Stimulated activated CD4-positive, alpha-beta T cell treated with anti-CD3 and anti-CD28 coated beads, TNF-alpha, amount 100 ng/mL, for 4 hours (primary cell): Measurements from ENCODE around the gene RFT1.
"Not testable (repeated sequence)": the region's sequence is repeated elsewhere in the genome, so short reads cannot be mapped to it uniquely, and the experiment has no call there.

Experiments
- DNase-seq, 3 experiments: peaks; one replicate each; pipeline ENCODE4 v3.0.0-alpha.2; 2020; ENCODE audit warnings: low read depth in 3 of 3

RFT1 gene

DNA sequence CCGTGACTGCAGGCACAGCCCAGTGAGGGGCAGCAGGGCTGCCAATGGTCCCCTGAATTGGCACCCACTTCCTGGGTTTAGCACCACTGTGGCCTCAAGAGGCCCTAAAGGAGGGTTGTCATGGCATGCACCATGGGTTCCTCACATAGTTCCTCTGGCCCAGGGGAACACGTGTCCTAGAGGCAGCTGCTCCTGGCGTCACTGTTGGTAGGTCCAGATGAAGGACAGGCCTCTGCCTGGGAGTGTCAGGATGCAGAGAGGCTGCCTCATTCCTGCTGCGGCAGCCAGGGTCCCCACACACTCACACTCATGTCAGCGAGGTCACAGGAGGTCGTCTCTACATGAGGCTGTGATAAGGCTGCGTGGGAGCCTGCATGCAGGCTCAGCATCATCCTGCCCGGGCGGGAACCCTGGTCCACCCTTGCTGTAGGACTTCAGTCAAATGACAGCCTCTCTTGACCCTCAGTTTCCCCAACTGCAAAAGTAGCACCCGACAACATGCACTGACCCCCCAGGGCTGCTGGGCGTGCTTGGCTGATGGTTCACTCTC lies 58.3 kb downstream of the RFT1 start:
- DNase-seq = no peak

DNA sequence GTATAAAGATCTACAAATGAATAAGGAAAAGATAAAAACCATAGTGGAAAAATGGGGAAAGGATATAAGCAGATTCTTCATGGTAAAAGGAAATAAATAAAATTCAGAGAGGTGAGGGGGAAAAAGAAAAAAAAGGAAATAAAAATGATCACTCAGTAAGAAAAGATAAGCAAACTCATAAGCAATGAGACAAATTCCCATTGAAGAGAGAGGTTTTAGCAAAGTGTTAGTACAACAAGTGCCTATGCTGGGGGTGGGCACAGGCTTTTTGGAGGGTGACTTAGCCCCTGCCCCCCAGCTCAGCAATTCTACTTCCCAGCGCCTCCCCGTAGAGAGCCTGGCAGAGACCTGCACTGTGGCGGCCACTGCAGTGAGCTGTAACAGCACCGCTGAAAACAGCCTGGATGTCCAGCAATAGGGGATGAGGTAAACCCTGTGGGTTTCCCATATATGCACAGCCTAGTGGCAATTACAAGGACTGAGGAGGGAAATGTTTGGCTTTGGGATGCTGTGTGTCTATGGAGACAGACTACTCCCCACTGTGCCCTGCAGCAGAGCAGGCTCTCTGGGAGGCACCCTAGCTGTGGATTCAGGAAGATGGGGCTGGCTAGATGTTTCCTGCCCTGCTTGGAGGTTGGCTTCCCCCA lies 60.7 kb downstream of the RFT1 start:
- no peak for DNase-seq

DNA sequence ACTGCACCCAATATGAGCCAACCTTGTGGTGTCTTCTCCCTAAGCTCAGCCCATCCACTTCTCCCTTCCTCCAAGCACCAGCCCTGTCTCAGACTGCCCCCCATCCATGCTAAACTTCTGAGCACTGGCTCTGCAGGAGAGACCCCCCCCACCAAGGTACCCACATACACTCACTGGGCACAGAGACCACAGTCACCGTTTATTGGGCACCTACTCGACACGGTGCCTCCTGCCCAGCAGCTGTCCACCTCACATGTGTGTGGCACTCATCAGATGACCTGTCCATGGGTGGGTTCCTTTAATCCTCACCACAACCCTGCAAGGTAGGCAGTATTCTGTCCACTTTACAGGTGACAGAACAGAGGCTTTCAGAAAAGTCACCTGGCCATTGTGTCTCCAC lies 62.1 kb downstream of the RFT1 start:
- DNase-seq = no peak

DNA sequence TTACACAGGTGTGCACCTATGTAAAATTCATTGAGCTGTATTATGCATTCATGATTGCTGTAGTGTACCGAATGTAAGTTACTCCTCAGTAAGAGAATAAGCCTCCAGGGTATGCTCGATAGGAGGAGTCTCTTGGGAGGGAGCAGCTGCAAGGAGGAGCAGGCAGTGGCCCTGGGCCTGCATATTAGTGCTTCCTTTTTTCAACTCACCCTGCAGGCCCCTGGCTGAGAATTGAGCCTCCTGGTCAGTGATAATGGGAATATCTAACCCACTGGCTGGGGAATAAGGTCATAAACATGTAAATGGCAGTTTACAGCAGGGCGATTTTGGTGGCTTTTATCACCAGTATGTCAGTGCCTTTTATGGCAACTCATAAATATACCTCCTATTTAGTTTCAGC lies 62.7 kb downstream of the RFT1 start:
- DNase-seq = no peak

DNA sequence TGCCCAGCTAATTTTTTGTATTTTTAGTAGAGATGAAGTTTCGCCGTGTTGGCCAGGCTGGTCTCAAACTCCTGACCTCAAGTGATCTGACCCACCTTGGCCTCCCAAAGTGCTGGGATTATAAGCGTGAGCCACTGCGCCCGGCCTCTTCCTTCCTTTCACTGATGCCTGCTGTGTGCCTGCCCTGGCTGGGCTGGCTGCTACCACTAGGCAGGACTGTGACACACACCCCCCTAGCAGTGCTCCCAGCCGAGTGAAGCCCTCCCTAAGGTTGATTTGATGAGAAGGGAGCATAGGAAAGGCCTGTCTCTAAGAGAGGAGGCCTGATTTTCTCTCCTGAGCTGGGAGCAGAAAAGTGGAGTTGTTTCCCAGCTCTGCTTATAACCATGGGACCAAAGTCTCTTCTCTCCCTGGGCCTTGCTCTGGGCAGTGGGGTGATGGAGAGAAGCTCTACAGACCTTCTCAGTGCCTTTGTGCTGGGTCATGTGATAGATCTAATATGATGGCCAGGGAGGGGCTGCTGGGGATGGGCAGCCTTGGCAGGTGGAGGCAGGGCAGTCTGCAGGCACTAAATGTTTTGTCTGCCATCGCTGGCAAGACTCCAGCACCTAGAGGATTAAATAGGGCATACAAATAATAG lies 64.3 kb downstream of the RFT1 start:
- DNase-seq = no peak

DNA sequence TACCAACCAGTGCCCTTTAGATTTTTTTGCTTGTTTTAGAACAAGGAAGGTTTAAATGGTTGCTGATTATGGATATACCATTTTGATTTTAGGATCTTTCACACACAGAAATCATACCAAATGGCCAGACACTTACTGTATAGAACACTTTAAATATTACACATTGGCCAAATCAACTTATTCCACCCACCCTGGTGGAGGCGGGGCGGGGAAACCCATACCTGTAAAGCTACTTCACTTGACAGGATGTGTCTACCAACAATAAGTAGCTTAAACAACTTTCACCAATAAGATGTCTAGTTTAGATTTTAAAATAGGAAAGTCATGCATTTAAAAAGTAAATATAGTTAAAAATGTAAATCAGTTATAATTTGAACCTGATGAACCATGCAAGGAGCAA lies 67.3 kb downstream of the RFT1 start:
- DNase-seq = no peak

DNA sequence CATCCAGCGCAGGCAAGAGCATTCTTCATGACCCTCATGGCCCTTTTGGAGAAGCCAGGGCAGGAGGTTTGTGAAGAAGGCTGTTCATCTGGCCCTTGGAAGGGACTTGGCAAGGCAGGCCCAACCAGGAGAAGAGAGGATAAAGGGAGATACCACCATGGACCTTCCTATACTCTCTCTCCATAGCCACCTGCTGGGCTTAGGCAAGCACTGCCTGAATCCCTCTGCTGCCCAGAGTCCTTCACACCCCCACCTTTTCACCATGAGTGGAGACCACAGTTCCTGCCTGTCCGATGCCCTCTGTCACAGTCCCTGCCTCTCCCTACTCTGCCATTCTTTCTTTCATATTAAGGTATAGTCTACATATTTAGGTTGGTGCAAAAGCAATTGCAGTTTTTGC lies 73.8 kb downstream of the RFT1 start:
- no peak for DNase-seq

DNA sequence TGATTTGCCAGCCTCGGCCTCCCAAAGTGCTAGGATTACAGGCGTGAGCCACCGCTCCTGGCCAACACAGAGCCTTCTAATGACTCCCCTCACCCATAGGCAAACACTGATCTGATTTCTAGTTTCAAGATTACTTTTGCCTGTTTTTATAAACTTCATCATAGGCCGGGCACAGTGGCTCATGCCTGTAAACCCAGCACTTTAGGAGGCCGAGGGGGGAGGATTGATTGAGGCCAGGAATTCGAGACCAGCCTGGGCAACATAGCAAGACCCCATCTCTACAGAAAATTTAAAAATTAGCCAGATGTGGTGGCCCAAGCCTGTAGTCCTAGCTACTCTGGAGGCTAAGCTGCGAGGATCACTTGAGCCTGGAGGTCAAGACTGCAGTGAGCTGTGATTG lies 76.0 kb downstream of the RFT1 start:
- DNase-seq = not testable (repeated sequence)

DNA sequence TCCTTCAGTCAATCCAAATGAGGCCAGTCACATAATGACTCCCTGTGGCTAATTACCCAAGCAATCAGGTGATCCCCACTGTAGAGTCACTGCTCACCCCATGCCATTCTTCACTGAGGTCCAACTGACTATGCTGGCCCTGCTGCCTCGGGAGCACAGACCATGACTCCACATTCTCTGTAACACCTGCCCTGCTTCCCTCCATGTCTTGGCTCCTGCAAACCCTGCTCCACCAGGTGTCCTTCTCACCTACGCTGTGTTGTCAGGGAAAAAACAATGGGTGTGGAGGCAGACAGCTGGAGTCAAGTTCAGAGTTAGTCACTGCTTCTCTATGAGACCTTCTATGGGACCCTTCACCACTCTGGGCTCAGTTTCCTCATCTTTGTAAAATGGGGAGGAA lies 78.3 kb downstream of the RFT1 start:
- DNase-seq = no peak

DNA sequence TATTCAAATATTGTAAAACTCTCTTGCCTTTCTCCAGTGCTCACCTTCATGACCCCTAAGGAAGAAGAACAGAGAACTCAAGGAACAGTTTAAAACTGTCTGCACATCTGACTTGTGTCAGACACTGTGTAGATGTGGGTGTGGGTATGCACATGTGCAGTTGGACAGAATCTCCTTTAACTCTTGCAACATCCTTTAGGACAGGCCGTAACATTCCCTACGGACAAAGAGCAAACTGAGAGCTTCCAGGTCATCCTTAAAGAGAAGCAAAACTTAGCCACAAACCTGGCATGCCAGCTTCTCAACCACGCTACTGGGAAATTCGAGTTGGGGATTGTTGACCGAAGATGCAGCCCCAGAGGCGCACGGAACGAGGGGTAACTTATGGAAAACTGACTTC lies 80.2 kb downstream of the RFT1 start:
- no peak for DNase-seq

DNA sequence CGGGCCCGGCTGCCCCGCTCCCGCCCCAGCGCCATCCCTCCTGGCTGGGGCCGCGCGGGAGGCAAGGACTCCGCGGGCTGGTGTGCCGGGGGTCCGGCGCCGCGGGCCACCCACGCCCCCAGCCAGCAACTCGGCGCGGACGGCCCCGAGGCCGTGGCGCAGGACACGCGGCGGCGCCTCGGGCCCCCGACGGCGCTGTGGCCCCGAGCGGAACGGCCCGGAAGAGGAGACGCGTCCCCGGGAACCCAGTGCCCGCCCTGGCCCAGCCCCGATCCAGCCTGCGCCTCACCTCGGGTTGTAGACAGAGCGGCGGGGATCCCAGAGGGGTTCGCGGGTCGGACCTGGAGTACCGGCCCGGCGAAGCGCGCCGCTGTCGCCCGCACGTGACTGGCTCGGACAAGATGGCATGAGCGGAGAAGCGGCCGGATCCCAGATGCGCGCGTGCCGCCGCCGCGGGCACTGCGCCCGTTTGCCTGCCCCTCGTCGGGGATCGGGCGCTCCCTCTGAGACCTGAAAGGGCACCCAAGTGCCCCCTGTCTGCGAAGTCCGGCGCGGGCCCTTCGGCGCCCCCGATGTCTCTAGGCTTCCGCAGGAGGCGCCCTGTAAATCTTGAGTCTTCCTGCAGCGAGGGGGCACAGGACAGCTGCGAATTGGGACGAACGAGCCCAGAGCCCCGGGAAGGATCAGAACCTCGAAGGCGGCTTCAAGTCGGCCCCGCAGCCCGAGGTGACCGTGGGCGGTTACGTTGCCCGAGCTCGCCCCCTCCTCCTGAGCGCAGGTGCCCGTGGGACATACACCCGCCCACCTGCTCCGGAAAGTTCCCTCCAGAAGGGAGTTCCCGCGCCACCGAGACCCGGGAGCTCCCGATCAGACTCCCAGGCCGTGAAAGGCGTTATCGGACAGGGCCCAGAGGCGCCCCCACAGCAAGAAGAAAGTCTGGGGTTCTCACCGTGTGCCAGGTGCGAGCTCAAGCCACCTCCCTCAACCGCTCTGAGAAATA lies 83.8 kb downstream of the RFT1 start:
- DNase-seq = peak; percentile 43 to 45 (median 44)

DNA sequence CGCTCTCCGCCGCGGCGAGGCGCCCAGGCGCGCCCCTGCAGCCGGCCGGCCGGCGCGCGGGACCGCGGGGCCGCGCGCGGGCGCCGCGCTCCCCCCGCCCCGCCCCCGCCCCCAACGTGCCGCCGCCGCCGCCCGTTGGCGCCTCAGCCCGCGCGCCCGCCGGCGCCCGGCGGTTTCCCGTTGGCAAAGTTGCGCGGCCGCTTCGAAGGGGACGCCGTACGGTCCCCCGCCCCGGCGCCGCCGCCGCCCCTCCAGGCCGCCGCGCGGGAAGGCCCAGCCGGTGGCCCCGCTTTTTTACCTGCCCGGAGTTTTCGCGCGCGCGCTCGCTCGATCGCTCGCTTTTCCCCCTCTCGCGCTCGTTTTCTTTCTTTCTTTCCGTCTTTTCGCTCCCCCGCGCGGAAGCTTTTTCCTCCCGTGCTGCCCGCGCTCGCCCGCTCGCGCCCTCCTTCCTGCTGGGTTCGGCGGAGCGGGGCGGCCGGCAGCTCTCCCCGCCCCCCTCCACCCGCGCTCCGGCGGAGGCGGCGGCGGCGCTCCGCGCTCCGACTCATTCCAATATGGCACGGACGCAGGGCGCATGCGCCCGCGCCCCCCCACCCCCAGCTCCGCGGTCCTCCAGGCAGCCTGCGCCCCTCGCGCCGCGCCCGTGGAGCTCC lies 84.6 kb downstream of the RFT1 start, which contains the start of gene SFMBT1:
Gene SFMBT1 (minus strand): TSS at position 556 of the 653 bp plus-strand sequence. CDS start 76,945 bp downstream, outside the sequence.
- DNase-seq = peak; percentile 70 to 73 (median 72)

DNA sequence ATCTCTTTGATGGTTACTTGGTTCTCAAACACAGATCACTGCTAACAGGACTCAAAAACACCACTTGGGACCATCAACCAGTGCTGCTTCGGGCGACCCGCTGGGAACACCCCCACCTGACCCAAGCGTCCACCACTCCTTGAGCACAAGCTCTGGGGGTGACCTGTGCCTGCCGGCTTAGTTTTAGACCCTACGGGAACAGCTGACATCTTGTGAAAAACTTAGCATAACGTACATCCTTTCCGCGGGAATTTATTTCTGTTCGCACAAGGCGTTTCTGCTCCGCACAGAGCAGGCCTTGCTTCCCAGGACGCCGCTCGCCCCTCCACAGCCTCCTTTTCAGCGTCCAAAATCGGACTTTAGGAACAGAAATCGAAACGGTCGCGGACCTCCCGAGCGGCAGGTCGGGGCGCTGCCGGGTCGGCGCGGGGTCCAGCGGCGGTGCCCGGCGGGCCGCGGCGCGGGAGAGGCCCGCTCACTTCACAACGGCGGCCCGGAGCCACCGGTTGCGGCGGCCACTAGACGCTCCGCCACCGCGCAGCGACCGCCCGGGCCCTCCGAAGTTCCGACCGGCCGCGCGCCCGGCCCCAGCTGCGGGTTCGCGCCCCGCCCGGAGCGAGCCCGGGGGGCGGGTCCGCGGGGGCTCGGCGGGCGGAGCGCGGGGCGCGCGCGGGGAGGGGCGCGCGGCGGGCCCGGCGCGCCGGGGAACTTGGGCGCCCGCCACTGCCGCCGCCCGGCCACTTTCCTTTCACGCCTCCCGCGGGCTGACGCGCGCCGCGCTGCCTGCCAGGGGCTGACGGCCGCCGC lies 85.3 kb downstream of the RFT1 start:
- DNase-seq = peak; percentile 27 to 36 (median 31)

DNA sequence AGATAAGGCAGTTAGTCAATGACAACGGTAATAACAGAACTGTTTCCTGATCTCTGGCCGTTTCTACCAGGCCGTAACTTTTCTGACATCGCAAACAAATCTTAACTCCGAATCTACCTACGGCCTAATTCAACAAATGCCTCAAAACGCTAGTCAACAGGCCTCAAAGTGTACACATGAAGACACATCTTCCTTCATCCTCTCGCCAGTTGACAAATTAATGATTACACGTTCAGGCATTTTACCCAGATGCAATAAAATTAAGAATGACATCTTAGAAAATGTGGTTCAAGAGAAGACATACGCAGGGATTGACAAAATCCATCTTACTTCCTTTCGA lies 85.9 kb downstream of the RFT1 start:
- DNase-seq = no peak

DNA sequence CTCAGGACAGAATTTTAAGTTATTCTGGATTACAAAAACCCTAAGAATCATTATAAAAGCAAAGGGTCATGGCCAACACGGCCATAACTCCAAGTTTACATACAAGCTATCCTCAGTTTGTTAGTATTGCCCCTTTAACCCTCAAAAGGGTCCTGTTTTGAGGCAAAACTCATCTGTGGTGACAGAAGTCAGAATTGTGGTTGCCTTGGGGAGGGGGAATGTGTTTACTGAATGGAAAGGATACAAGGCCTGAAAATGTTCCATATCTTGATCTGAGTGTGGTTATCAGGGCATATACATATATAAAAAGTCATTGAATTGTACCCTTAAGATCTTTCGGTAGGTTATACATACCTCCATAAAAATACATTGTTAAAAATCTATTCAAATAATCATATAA lies 86.5 kb downstream of the RFT1 start:
- no peak for DNase-seq

DNA sequence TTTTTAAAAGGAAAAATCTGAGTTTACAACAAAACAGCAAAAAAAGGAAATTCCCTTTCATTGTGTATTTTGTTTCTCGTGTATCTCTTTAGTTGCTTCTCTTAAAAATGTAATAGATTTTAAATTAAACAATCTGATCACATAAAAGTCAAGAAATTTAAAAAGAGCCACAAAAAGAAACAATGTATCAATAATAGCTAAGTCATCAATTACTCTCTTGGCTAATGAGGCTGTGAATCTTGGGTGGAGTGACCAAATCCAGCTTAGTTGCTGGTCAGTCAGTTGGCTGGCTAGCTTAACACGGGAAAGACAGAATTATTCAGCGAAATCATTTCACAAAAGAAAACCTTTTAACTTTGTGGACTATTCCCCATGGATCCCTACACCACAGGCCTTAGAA lies 87.6 kb downstream of the RFT1 start:
- no peak for DNase-seq

DNA sequence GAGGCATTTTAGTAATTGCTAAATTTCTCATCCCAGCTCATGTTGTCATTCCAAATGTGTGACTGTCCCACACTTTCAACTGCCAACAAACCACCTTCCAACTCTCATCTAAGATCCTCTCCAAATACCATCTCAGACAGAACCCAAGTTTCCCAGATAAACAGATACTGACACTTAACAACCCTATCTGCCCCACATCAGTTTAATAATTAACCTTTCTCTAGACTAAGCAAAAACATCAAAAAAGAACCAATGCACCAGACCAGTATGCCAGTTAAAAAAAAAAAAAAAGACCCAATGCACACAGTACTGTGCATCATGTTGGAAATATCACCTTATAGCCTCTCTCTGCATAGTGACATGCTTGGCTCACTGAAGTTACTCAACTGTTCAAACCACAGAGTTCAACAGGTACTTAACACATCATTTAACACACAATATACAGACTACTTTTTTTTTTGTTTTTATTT lies 89.8 kb downstream of the RFT1 start:
- DNase-seq = no peak

DNA sequence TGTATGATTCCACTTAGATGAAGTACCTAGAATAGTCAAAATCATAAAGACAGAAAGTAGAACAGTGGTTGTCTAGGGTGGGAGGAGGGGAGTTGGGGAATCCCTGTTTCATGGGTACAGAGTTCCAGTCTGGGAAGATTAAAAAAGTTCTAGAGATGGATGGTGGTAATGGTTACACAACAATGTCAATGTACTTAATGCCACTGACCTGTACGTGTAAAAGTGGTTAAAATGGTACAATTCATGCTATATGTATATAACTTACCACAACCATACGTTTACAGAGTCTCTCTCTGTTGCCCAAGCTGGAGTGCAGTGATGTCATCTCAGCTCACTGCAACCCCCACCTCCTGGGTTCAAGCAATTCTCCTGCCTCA lies 90.9 kb downstream of the RFT1 start:
- DNase-seq = no peak

DNA sequence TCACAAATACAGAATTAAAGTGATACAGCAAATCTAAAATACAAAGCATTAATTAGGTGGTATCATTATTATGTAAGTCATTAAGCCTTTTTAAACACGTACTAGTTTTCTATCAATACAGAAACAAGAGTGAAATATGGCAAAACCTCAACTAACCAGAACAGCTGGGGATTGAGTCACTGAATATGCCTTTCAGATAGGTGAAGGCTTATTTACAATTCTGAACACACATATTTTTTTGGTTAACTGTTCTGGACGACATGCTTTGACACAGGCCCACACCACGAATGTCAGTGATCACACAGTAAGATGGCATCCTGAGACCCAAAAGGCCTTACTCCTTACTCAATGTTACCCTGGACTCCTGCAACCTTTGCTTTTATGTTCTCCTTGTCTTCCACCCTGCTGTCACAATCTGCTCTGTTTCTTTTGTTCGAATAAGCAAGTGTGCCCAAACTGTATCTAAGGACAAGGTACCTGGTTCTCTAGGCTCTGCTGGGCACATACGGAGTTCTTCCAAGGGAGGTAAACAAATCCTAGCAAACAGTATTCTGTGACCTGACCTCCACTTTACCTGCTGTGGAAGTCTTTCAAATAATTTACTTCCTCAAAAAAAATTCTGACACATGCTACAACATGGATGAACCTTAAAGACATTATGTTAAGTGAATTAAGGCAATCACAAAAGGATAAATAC lies 91.4 kb downstream of the RFT1 start:
- no peak for DNase-seq
